H1 (cell line): ENCODE data around the gene GABRR3. TPM values are rescaled to one million over a fixed set of nuclear protein-coding genes. Genes with fewer than 3 reads are reported as not detected.

Source experiments
- CTCF ChIA-PET: fragments of 300-600 bp; sonication (Branson Sonifier 250); formaldehyde crosslinking; loops from one replicate; lab custom pipeline; 2021; ENCODE audit not compliant: partially characterized antibody; lab: Charles Lee
- POLR2A ChIA-PET: fragments of 300-600 bp; sonication (Branson Sonifier 250); formaldehyde crosslinking; loops from one replicate; lab custom pipeline; 2021; ENCODE audit warnings: inconsistent platforms; ENCODE audit not compliant: partially characterized antibody; lab: Charles Lee
- DNase-seq, 2 experiments: peaks; one replicate each; pipeline versions ENCODE4 v3.0.0 to v3.0.0-alpha.2; 2010 to 2022; ENCODE audit warnings: low spot score in 2 of 2, low read depth in 1 of 2, mixed read lengths in 1 of 2
- FAIRE-seq: peaks from 2 replicates; lab custom pipeline; 2011; peaks lifted over from hg19 to GRCh38; lab: Jason Lieb, UNC
- H2AFZ ChIP-seq: 2 replicates; pipeline ENCODE4 v1.8.1; 2012; ENCODE audit warnings: low read length, inconsistent platforms
- H2AK5ac ChIP-seq: 2 replicates; pipeline ENCODE4 v1.6.1; 2013; ENCODE audit warnings: low read depth, low read length
- H2BK120ac ChIP-seq: replicated peaks from 2 replicates; pipeline ENCODE3; 2013; ENCODE audit warnings: low read depth, low read length, inconsistent platforms
- H2BK12ac ChIP-seq: 2 replicates; pipeline ENCODE4 v1.6.1; 2013; ENCODE audit warnings: low read depth, low read length
- H2BK15ac ChIP-seq: 2 replicates; pipeline ENCODE4 v1.6.1; 2013; ENCODE audit warnings: low read length
- H2BK20ac ChIP-seq: 2 replicates; pipeline ENCODE4 v1.6.1; 2013; ENCODE audit warnings: low read length
- H2BK5ac ChIP-seq: 2 replicates; pipeline ENCODE4 v1.6.1; 2013; ENCODE audit warnings: low read depth, low read length
- H3K14ac ChIP-seq: 2 replicates; pipeline ENCODE4 v1.6.1; 2013; ENCODE audit warnings: inconsistent platforms; ENCODE audit not compliant: insufficient read length
- H3K18ac ChIP-seq: 2 replicates; pipeline ENCODE4 v1.6.1; 2013; ENCODE audit warnings: low read length; ENCODE audit errors: extremely low read depth
- H3K23ac ChIP-seq: 2 replicates; pipeline ENCODE4 v1.6.1; 2013; ENCODE audit warnings: inconsistent platforms; ENCODE audit not compliant: insufficient read length
- H3K23me2 ChIP-seq: 2 replicates; pipeline ENCODE4 v1.6.1; 2013; ENCODE audit warnings: low read depth, low read length
- H3K27ac ChIP-seq: 2 replicates; pipeline ENCODE4 v1.6.1; 2011; ENCODE audit warnings: low read depth, low read length, inconsistent platforms
- H3K27me3 ChIP-seq, 4 experiments: replicated peaks in 1 of 4; 1 replicate in 1 of 4; 2 replicates in 3 of 4; pipeline versions ENCODE4 v1.6.1 to v1.8.1; 2011 to 2013; ENCODE audit warnings: low read length in 3 of 4, mild to moderate bottlenecking in 3 of 4, inconsistent platforms in 2 of 4, mixed read lengths in 2 of 4, moderate library complexity in 1 of 4; ENCODE audit not compliant: control insufficient read depth in 3 of 4, insufficient read depth in 3 of 4; ENCODE audit errors: extremely low read depth in 1 of 4
- H3K36me3 ChIP-seq, 4 experiments: 2 replicates each; pipeline versions ENCODE4 v1.6.1 to v1.8.1; 2011 to 2013; ENCODE audit warnings: mild to moderate bottlenecking in 4 of 4, low read length in 3 of 4, moderate library complexity in 2 of 4, control low read depth in 1 of 4, inconsistent platforms in 1 of 4; ENCODE audit not compliant: insufficient read depth in 4 of 4, control insufficient read depth in 2 of 4
- H3K4ac ChIP-seq: replicated peaks from 2 replicates; pipeline ENCODE3; 2013; ENCODE audit warnings: low read length, low read depth, mixed read lengths, inconsistent platforms; ENCODE audit not compliant: insufficient read length
- H3K4me1 ChIP-seq, 4 experiments: replicated peaks in 1 of 4; 1 replicate in 1 of 4; 2 replicates in 3 of 4; pipeline versions ENCODE4 v1.6.1 to v1.8.1; 2011 to 2013; ENCODE audit warnings: low read length in 3 of 4, inconsistent platforms in 2 of 4, mixed read lengths in 1 of 4; ENCODE audit not compliant: insufficient read depth in 4 of 4, control insufficient read depth in 3 of 4
- H3K4me2 ChIP-seq, 2 experiments: 2 replicates each; pipeline versions ENCODE4 v1.6.1 to v1.8.1; 2011 to 2013; ENCODE audit warnings: low read depth in 2 of 2, low read length in 2 of 2, control low read depth in 1 of 2, inconsistent platforms in 1 of 2, mild to moderate bottlenecking in 1 of 2; ENCODE audit not compliant: insufficient read depth in 1 of 2
- H3K4me3 ChIP-seq, 4 experiments: fragments of 200-600, 300-600 bp in 1 of 4; sonication (generic), shearing (Covaris generic), sonication (Bioruptor Twin) in 1 of 4; 2 replicates each; pipeline versions ENCODE4 v1.5.1 to v1.8.1; 2011 to 2016; ENCODE audit warnings: low read length in 4 of 4, low read depth in 3 of 4, control low read depth in 2 of 4, inconsistent platforms in 2 of 4, mild to moderate bottlenecking in 2 of 4, mixed read lengths in 1 of 4, moderate library complexity in 1 of 4; ENCODE audit not compliant: insufficient read depth in 2 of 4; ENCODE audit errors: extremely low read depth in 1 of 4
- H3K56ac ChIP-seq: replicated peaks from 2 replicates; pipeline ENCODE3; 2013; ENCODE audit warnings: low read depth, mild to moderate bottlenecking, mixed read lengths, low read length, inconsistent platforms; ENCODE audit not compliant: insufficient read length
- H3K79me1 ChIP-seq: 2 replicates; pipeline ENCODE4 v1.6.1; 2013; ENCODE audit warnings: low read depth, low read length, control low read depth
- H3K79me2 ChIP-seq, 2 experiments: 2 replicates each; pipeline versions ENCODE4 v1.6.1 to v1.8.1; 2012 to 2013; ENCODE audit warnings: low read length in 2 of 2, mild to moderate bottlenecking in 2 of 2, inconsistent platforms in 1 of 2; ENCODE audit not compliant: insufficient read depth in 2 of 2, control insufficient read depth in 1 of 2
- H3K9ac ChIP-seq, 4 experiments: replicated peaks in 1 of 4; 1 replicate in 1 of 4; 2 replicates in 3 of 4; pipeline versions ENCODE4 v1.6.1 to v1.8.1; 2011 to 2013; ENCODE audit warnings: low read depth in 3 of 4, low read length in 3 of 4, control low read depth in 2 of 4, mild to moderate bottlenecking in 2 of 4, moderate library complexity in 2 of 4, inconsistent platforms in 1 of 4; ENCODE audit errors: extremely low read depth in 1 of 4
- H3K9me3 ChIP-seq, 2 experiments: 2 replicates each; pipeline versions ENCODE4 v1.6.1 to v1.8.1; 2012 to 2013; ENCODE audit warnings: mild to moderate bottlenecking in 2 of 2, moderate library complexity in 2 of 2, control low read depth in 1 of 2, inconsistent platforms in 1 of 2, low read depth in 1 of 2, low read length in 1 of 2, mixed read lengths in 1 of 2; ENCODE audit not compliant: insufficient read depth in 2 of 2
- H4K20me1 ChIP-seq, 2 experiments: replicated peaks in 1 of 2; 2 replicates each; pipeline versions ENCODE3 to v1.8.1; 2011 to 2013; ENCODE audit warnings: inconsistent platforms in 2 of 2, low read length in 2 of 2, mild to moderate bottlenecking in 1 of 2; ENCODE audit not compliant: insufficient read depth in 2 of 2, control insufficient read depth in 1 of 2
- H4K5ac ChIP-seq: 2 replicates; pipeline ENCODE4 v1.6.1; 2013; ENCODE audit warnings: low read length, low read depth, mixed read lengths, inconsistent platforms; ENCODE audit not compliant: insufficient read length
- H4K8ac ChIP-seq: 2 replicates; pipeline ENCODE4 v1.8.0; 2013; ENCODE audit warnings: mild to moderate bottlenecking, moderate library complexity, low read length, inconsistent platforms; ENCODE audit not compliant: insufficient read depth; ENCODE audit errors: extremely low read depth
- H4K91ac ChIP-seq: replicated peaks from 2 replicates; pipeline ENCODE3; 2013; ENCODE audit warnings: low read length, mixed read lengths, inconsistent platforms; ENCODE audit not compliant: insufficient read length
- ASH2L ChIP-seq: fragments of 200-600, 300-600 bp; sonication (generic); IDR thresholded peaks from one replicate; pipeline ENCODE4 v1.7.1; 2017; ENCODE audit warnings: low read length
- BACH1 ChIP-seq: IDR thresholded peaks from 2 replicates; pipeline ENCODE4 v1.6.1; 2012; ENCODE audit warnings: low read length, improper control_type of control experiment
- CEBPB ChIP-seq: IDR thresholded peaks from 2 replicates; pipeline ENCODE4 v1.6.1; 2012; ENCODE audit warnings: low read depth, low read length
- EZH2 ChIP-seq: fragments of 200-600 bp; sonication (generic); IDR thresholded peaks from 2 replicates; pipeline ENCODE4 v1.7.1; 2012; ENCODE audit warnings: low read depth, mild to moderate bottlenecking, moderate library complexity, low read length, inconsistent platforms; ENCODE audit not compliant: severe bottlenecking
- FOSL1 ChIP-seq: IDR thresholded peaks from 2 replicates; pipeline ENCODE4 v1.6.1; 2011; ENCODE audit warnings: mild to moderate bottlenecking, low read depth, low read length, moderate library complexity; ENCODE audit not compliant: insufficient read depth
- GTF2F1 ChIP-seq: IDR thresholded peaks from 2 replicates; pipeline ENCODE4 v1.6.1; 2012; ENCODE audit warnings: low read depth, low read length, improper control_type of control experiment, borderline replicate concordance
- JUN ChIP-seq: IDR thresholded peaks from 2 replicates; pipeline ENCODE4 v1.6.1; 2011; ENCODE audit warnings: low read depth, mild to moderate bottlenecking, improper control_type of control experiment, low read length
- MAFK ChIP-seq: IDR thresholded peaks from 2 replicates; pipeline ENCODE4 v1.6.1; 2012; ENCODE audit warnings: low read depth, mild to moderate bottlenecking, improper control_type of control experiment, low read length
- MAX ChIP-seq: IDR thresholded peaks from 2 replicates; pipeline ENCODE4 v1.6.1; 2012; ENCODE audit warnings: inconsistent platforms
- RXRA ChIP-seq: IDR thresholded peaks from 2 replicates; pipeline ENCODE4 v1.6.1; 2011; ENCODE audit warnings: low read depth, mild to moderate bottlenecking, low read length, moderate library complexity; ENCODE audit not compliant: insufficient read depth
- SIN3A ChIP-seq, 2 experiments: IDR thresholded peaks in 1 of 2; conservative IDR thresholded peaks in 1 of 2; 2 replicates each; pipeline ENCODE4 v1.6.1; 2011 to 2012; ENCODE audit warnings: low read length in 2 of 2, improper control_type of control experiment in 1 of 2, low read depth in 1 of 2, mild to moderate bottlenecking in 1 of 2
- SP2 ChIP-seq: IDR thresholded peaks from 2 replicates; pipeline ENCODE4 v1.6.1; 2012; ENCODE audit warnings: mild to moderate bottlenecking, low read length, inconsistent platforms
- SUZ12 ChIP-seq: fragments of 200-600 bp; sonication (generic); IDR thresholded peaks from 2 replicates; pipeline ENCODE4 v1.6.1; 2012; ENCODE audit warnings: mild to moderate bottlenecking, inconsistent platforms, low read length, moderate library complexity, mixed read lengths
- TAF1 ChIP-seq: IDR thresholded peaks from 2 replicates; pipeline ENCODE4 v1.6.1; 2011; ENCODE audit warnings: mild to moderate bottlenecking, low read depth, low read length
- TCF12 ChIP-seq: IDR thresholded peaks from 2 replicates; pipeline ENCODE4 v1.6.1; 2011; ENCODE audit warnings: low read depth, mild to moderate bottlenecking, low read length
- ZNF274 ChIP-seq: IDR thresholded peaks from 2 replicates; pipeline ENCODE4 v1.7.0; 2012; ENCODE audit warnings: low read length, borderline replicate concordance; ENCODE audit errors: extremely low read depth
- WGBS, 2 experiments: shearing (Covaris generic) in 1 of 2; methylation state at CpG; one replicate each; pipeline versions ENCODE4 v1.1.6 to v1.1.7; 2013 to 2015; ENCODE audit warnings: low lambda C conversion rate in 2 of 2, mixed read lengths in 2 of 2, inconsistent platforms in 1 of 2, low coverage in 1 of 2, missing lambda C conversion rate in 1 of 2; ENCODE audit not compliant: insufficient replicate concordance in 2 of 2, insufficient coverage in 1 of 2, insufficient read length in 1 of 2; ENCODE audit errors: extremely low coverage in 1 of 2, missing lambda C conversion rate in 1 of 2; 5-methylcytosine and 5-hydroxymethylcytosine counted together
- polyA plus RNA-seq, 7 experiments: library from polyadenylated mRNA; depleted of rRNA in 3 of 7; stranded (reverse) in 5 of 7; unstranded in 2 of 7; fragments of >200 nt in 5 of 7; fragments of 200-250 nt in 2 of 7; gene quantifications; 1 replicate in 5 of 7; 2 replicates in 1 of 7; 4 replicates in 1 of 7; pipeline versions ENCODE4 v1.2.1 to v1.2.3, GENCODE V29; 2011 to 2013; ENCODE audit warnings: missing spikeins in 2 of 7, mixed read lengths in 2 of 7
- total RNA-seq: library from RNA; stranded (reverse); fragmentation: NEBNext Ultra II Directional; extraction: Animal tissue kit (Norgen Biotek cat#: 25700); gene quantifications from 2 replicates; pipeline ENCODE4 v1.2.1, GENCODE V29; 2021

GABRR3 gene
- total and polyA plus RNA-seq, 2 of the 8 experiments (the other 6 are each of a cell fraction or from before 2014, with no cell fraction given) = not detected

DNA sequence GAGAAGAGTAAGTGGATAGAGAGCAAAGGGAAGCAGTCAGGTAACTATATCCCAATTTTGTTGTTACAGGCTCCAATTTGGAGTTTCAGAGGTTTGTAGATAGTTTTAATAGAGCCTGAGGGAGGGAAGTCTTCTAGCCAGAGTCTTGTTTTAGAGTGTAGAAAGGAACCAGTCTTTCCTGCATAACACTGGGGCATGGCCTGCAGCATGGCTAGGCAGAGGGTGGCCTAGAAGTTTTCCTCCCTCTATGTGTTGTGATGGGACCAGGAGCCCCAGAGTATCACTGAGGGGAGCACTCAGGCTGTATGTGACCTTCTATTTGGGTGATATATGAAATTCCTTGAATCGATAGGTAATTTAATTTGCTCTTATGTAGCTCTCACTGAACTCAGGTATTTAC lies 22.5 kb upstream of the GABRR3 start:
- Histone ChIP-seq H3K79me2 (no peaks in the 10 kb centered on the region), H3K79me1 (no peaks in the 10 kb centered on the region), H3K4me3 (no peak overlapping the region), H2BK5ac (no peak overlapping the region), H3K36me3 (no peaks in the 10 kb centered on the region), H4K8ac (no peak overlapping the region), H3K23ac (no peak overlapping the region), H3K18ac (no peak overlapping the region), H4K5ac (no peak overlapping the region), H2BK20ac (no peak overlapping the region), H4K20me1 (no peaks in the 10 kb centered on the region), H3K27ac (no peak overlapping the region), H3K4me2 (no peak overlapping the region), H2AK5ac (no peak overlapping the region), H3K56ac (no peak overlapping the region), H4K91ac (no peak overlapping the region), H3K23me2 (no peaks in the 10 kb centered on the region), H2BK12ac (no peak overlapping the region), H2BK15ac (no peak overlapping the region), H2AFZ (no peak overlapping the region), H3K9me3 (no peaks in the 10 kb centered on the region), H3K4me1 (no peaks in the 10 kb centered on the region), H3K9ac (no peak overlapping the region), H3K14ac (no peak overlapping the region), H2BK120ac (no peak overlapping the region), H3K4ac (no peak overlapping the region), H3K27me3 (no peaks in the 10 kb centered on the region)
- DNase-seq (no peak), FAIRE-seq (no peak)
- ChIA-PET POLR2A (no interaction called here), CTCF (interaction anchor here (1.6 to 4.3 kb wide), 3 partner anchors 10 to 17 kb away, joined by 3 to 24 read pairs (median 14); no protein-coding TSS in a partner anchor)
- WGBS, 2 experiments = 100% methylated on average over 1 of the region's 1 CpG; no CpG with 5 or more reads in 1 of the 2 experiments
- TF ChIP-seq CEBPB (no peak), GTF2F1 (no peak), SIN3A (conservative IDR thresholded peaks at IDR 0.05 in 1 of 2, IDR thresholded peaks at IDR 0.05 in 1 of 2; ENCODE audit: low read depth in 1 of 2, low read length in 2 of 2) (no peak), TAF1 (no peak), RXRA (no peak), SUZ12 (no peak), TCF12 (no peak), BACH1 (no peak), FOSL1 (no peak), EZH2 (no peak), ASH2L (no peak), MAFK (no peak), JUN (no peak), SP2 (no peak), MAX (no peak), ZNF274 (no peak)
